H9 (cell line): ENCODE results near the gene DRD4. TPM values are rescaled to one million over a fixed set of nuclear protein-coding genes. Genes with fewer than 3 reads are reported as not detected.

Source experiments
- total RNA-seq: library from RNA; stranded (reverse); gene quantifications from 2 replicates; pipeline ENCODE4 v1.2.1, GENCODE V29; 2021

DRD4 gene
- total RNA-seq, 1 experiment from 2014 or later = 6.8 TPM

Other genes starting within 250 kb of the DRD4 start
- 41.7 and 43.8 TPM in 2 replicates for gene PKP3, start 243.1 kb upstream of the DRD4 start, total RNA-seq
- gene SIGIRR, start 222.3 kb upstream of the DRD4 start, total RNA-seq = 85.7 and 89.7 TPM in 2 replicates
- 12.3 and 13.1 TPM in 2 replicates for gene ANO9, start 195.3 kb upstream of the DRD4 start, total RNA-seq
- gene PTDSS2, start 187.0 kb upstream of the DRD4 start, total RNA-seq = 53.4 and 55.3 TPM in 2 replicates
- gene RNH1, start 130.0 kb upstream of the DRD4 start, total RNA-seq = 60.0 and 67.0 TPM in 2 replicates
- gene HRAS, start 101.7 kb upstream of the DRD4 start, total RNA-seq = 61.8 and 66.0 TPM in 2 replicates
- 3.1 and 3.4 TPM in 2 replicates for gene LRRC56, start 99.7 kb upstream of the DRD4 start, total RNA-seq
- 4.2 and 4.7 TPM in 2 replicates for gene LMNTD2, start 76.5 kb upstream of the DRD4 start, total RNA-seq
- gene RASSF7, start 76.3 kb upstream of the DRD4 start, total RNA-seq = 26.3 and 30.0 TPM in 2 replicates
- 48.9 and 50.6 TPM in 2 replicates for gene PHRF1, start 60.8 kb upstream of the DRD4 start, total RNA-seq
- 9.7 and 9.8 TPM in 2 replicates for gene IRF7, start 21.3 kb upstream of the DRD4 start, total RNA-seq
- gene CDHR5, start 12.3 kb upstream of the DRD4 start, total RNA-seq = 0.46 TPM in 1 of 2 replicates, not detected in the other
- gene SCT, start 10.1 kb upstream of the DRD4 start, total RNA-seq = 1.8 and 2.3 TPM in 2 replicates
- 67.3 and 68.6 TPM in 2 replicates for gene DEAF1, start 58.0 kb downstream of the DRD4 start, total RNA-seq
- 15.3 and 23.6 TPM in 2 replicates for gene TMEM80, start 58.5 kb downstream of the DRD4 start, total RNA-seq
- gene EPS8L2, start 69.0 kb downstream of the DRD4 start, total RNA-seq = 92.8 and 101 TPM in 2 replicates
- 268 and 300 TPM in 2 replicates for gene TALDO1, start 110.2 kb downstream of the DRD4 start, total RNA-seq
- 51.5 and 60.0 TPM in 2 replicates for gene GATD1, start 140.2 kb downstream of the DRD4 start, total RNA-seq
- gene CEND1, start 152.8 kb downstream of the DRD4 start, total RNA-seq = 0.81 and 0.86 TPM in 2 replicates
- 51.9 and 54.6 TPM in 2 replicates for gene SLC25A22, start 161.0 kb downstream of the DRD4 start, total RNA-seq
- gene PIDD1, start 168.0 kb downstream of the DRD4 start, total RNA-seq = 25.3 and 26.6 TPM in 2 replicates
- gene RPLP2, start 172.7 kb downstream of the DRD4 start, total RNA-seq = 2,138 and 2,312 TPM in 2 replicates
- gene PNPLA2, start 181.6 kb downstream of the DRD4 start, total RNA-seq = 62.3 and 67.3 TPM in 2 replicates
- 28.8 and 29.0 TPM in 2 replicates for gene CRACR2B, start 190.7 kb downstream of the DRD4 start, total RNA-seq
- 138 and 142 TPM in 2 replicates for gene CD151, start 195.7 kb downstream of the DRD4 start, total RNA-seq
- gene POLR2L, start 205.3 kb downstream of the DRD4 start, total RNA-seq = 133 and 135 TPM in 2 replicates
- 63.9 and 64.6 TPM in 2 replicates for gene TSPAN4, start 205.6 kb downstream of the DRD4 start, total RNA-seq